T-helper 1 cell treated with Interleukin-12 subunit alpha and Interleukin-12 subunit beta and Interleukin-4 antibody, amounts not matched to agents 30 ng/mL and 1 ng/mL, for 36 hours (primary cell): Measurements from ENCODE around the gene MTHFR. TPM values are rescaled to one million over a fixed set of nuclear protein-coding genes. Genes with fewer than 3 reads are reported as not detected.

Experiments
- intact Hi-C: fragments of 100-400 bp; cut with micrococcal nuclease; formaldehyde crosslinking; loops from one replicate; pipeline ENCODE4 v1.15.1; 2024
- total RNA-seq: library from RNA; stranded (reverse); gene quantifications from 2 replicates; pipeline ENCODE4 v1.2.3, GENCODE V29; 2022

Gene MTHFR
- total RNA-seq, 1 donor from 2014 or later = 34.9 TPM

DNA sequence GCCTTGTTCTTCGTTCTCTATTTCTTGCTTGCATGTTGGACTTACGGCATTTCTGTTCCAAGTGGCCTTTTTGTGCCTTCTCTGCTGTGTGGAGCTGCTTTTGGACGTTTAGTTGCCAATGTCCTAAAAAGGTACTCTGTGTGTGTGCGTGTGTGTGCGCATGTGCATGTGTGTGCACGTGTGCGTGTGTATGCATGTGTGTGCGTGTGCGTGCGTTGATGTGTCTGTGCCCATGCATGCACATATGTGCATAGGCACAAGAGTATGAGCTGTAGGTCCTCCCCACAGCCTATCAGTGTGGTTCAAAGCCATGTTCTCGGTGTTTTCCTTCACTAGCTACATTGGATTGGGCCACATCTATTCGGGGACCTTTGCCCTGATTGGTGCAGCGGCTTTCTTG, 28.1 kb upstream of the MTHFR start:
- intact Hi-C loops = no loop called here

DNA sequence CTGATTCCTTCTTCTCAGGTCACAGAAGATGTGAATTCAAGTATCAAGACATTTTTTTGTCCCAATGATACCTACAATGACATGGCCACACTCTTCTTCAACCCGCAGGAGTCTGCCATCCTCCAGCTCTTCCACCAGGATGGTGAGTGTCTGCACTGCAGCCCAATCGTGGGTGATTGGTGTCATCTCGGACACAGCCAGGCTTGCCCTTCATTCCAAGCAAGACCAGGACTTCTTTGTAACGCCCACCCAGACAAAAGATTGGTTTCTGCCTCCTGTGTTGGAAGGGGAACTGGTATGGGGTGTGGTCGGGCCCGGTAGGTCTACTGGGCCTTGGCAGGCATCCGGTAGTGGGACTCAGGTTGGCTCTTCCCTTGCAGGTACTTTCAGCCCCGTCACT, 27.7 kb upstream of the MTHFR start:
- intact Hi-C loops = no loop called here

DNA sequence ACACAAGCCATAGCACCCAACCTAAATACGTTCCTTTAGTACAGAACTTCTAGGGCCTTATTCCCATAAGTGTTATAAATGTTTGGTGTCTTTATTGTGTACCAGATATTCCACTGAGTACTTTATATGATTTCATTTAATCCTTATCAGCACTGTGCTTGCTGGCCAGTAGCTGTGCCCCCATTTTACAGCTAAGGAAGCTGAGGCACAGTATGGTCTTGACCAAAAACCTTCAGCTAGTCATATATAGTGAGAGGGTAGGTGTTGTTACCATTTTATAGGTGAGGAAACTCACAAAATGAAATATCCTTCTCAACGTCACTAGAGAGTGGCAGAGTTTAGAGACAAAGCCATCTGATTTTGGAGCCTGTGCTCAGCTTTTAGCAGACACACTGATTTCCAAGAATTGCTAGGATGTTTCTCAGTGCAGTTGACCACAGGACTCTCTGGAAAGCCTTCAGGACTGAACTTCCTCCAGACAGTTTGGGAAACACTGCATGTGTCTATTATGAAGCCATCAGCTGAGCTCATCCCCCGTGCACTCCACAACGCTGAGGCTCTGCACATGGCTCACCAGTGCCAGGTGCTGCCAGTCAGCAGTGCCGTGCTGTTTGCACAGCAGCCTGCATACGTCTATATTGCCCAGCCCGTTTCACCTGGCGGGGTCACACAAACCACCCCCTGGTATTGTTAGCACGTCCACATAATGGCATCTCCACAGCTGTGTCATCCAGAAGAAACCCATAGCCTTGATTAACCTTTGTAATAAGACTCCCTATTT, 26.4 kb upstream of the MTHFR start:
- intact Hi-C loops = no loop called here

DNA sequence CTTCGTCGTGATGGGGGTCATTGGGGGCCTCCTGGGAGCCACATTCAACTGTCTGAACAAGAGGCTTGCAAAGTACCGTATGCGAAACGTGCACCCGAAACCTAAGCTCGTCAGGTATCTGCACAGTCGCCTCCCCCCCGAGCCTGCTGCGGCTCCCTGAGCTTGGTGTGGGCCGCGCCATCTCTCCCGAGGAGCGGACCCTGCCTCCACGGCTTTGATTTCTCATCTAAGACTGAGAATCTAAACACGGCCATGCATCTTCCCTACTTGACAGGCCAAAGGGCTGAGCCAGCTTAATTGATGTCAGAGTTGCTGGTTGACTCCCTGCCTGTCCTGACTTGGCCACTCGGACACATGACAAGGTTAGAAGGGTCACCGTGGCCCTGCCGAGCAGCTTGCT, 22.7 kb upstream of the MTHFR start:
- intact Hi-C loops = no loop called here

DNA sequence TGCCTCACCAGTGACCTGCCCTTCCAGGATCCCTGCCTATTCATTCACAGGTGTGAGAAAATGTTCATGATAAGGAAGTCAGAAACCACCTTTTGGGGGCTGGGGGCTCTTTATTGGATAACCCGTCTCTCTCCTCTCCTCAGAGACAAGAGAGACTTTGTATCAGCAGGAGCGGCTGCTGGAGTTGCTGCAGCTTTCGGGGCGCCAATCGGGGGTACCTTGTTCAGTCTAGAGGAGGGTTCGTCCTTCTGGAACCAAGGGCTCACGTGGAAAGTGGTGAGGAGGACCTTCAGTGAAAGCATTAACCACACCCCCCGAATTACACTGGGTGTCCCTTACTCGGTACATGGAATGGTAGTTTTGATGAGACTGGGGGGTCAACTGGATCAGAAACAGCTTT, 21.2 kb upstream of the MTHFR start:
- intact Hi-C loops = no loop called here

DNA sequence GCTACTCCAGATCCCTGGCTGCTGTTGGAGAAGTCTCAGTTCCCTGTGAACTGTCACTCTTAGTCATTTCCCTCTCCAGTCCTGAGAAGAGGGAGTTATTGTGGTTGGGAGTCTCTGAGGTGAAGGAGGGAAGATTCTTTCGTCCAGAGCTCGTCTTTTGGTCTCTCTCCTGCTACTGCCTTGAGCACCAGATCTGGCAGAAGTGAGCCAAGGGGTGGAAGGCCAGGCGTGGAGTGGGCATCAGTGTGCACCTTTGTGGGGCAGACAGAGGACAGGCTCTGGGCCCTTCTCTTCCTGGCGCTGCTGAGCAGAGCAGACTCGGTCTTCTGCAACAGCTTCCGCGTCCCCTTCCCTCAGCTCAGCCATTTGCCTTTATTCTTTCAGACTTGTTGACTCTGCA, 19.4 kb upstream of the MTHFR start:
- intact Hi-C loops = no loop called here

DNA sequence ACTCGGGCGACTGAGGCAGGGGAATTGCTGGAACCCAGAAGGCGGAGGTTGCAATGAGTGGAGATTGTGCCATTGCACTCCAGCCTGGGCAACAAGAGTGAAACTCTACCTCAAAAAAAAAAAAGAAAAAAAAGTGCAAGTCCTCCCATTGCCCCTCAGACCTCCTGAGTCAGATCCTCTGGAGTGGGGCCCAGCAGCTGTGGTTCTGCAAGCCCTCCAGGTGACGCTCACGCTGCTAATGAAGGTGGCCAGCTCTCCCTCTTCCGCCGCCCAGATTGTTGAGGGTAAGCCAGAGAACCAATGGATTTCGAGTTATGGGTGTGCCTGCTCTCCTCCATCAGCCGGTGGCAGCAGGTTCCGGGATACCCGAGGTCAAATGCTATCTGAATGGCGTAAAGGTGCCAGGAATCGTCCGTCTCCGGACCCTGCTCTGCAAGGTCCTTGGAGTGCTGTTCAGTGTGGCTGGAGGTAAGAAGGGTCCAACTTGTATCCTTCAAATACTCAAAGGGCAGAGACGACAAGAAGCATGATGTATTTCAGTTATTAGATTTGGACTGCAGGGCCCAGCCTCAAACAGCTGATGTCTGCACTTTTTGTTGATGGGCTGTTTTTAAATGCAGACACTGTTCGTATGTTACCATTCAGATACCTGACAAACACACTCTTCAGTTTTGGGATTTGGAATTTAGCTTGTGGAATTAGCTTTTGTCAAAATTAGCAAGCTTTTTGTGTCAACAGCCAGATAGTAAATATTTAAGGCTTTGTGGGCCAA, 17.8 kb upstream of the MTHFR start:
- intact Hi-C loops = no loop called here

DNA sequence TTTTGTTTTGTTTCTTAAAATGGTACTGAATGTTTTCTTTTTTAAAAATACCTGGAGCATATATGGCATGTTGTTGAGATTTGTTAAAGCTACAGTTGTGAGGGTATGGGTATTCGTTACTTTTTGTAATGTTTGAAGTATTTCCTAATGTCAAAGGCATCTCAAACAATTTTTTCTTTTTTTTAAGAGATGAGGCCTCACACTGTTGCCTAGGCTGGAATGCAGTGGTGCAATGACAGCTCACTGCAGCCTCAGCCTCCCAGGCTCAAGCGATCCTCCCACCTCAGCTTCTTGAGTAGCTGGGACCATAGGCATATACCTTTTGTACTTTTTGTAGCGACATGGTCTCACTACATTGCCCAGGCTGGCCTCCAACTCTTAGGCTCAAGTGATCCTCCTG, 16.3 kb upstream of the MTHFR start:
- intact Hi-C loops = no loop called here

DNA sequence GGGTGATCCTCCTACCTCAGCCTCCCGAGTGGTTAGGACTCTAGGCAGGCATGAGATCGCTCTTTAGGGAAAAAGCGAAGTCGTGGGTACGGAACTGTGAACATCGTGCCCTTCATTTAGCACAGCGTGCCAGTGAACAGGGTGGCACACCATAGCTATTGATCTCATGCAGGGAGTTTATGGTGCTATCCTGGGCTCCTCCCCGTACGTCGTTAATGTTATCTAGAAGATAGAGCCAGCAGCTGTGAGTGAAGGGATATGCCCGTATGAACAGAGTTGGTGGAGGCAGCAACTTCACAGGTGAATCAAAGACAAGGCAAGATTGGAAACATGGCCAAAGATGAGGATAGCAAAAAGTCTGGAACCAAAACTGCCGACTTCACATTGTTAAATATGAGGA, 11.4 kb upstream of the MTHFR start:
- intact Hi-C loops = no loop called here

DNA sequence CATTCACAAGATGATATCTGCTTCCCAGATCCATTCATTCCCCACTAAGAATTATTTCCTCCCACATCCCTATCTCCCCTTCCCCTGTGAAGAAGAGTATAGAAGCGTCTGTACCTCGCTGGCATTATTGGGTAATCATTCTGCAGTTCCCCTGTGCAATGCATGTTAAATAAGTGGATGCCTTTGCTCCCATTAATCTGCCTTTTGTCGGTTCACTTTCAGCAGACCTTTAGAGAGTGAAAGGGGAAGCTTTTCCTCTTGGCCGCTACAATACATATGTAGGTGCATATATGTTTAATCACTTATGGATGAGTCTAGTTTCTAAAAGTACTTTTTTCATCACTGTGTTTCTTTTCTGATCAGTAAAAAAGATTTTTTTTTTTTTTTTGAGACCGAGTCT, 7.3 kb upstream of the MTHFR start:
- intact Hi-C loops = no loop called here

DNA sequence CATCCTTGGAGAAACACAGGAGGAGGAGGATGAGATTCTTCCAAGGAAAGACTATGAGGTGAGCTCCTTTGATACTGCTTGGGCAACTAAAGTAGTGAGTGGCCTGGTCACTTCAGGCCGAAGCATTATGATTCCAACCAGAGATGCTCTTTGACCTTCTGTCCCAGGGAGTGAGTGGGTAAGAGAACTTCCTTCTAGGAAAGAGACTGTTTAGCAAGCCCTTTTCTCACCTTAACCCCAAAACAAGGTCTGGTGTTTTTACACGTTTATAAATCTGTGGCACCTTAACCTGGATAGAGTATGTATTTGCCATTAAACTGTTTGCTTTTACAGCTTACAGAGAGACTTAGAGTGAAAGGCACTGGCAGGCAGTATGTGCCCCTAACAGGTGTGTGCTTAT, 1.4 kb upstream of the MTHFR start:
- intact Hi-C loops = loop anchor here (2.0 kb wide), 2 partner anchors 152 to 746 kb away; partner anchors contain the start of genes FBXO2, FBXO44 and SRM

DNA sequence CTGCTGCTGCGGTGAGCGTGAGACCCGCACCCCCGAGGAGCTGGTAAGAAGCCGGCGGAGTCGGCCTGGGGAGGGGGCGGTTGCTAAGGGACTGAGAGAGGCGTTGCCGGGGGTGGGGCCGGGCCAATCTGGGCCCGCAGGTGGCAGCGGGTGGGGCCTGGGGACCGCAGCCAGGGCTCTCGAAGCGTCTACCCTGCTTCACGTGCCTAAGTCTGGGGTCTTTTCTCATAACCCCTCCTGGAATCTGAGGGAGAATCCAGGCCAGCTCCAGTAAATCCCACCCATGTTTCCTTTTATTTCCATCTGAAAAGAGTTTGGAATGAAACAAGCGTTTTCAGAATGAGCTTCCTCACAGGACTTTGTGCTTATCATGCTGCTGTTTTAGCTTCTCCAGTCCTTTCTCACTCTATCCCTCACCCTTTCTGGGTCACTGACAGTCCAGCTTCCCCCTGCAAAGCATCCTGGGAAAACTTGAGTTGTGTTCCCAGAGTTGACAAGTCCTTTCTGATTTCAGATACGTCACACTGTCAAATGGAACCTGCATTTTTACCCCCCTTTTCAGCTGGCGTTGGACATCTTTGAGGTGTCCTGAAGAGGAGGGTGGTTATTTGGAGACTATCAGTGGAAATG, 658 bp upstream of the MTHFR start:
- intact Hi-C loops = loop anchor here (1.0 to 2.0 kb wide), 8 partner anchors 70 to 746 kb away; partner anchors contain the start of genes AGTRAP, FBXO2, FBXO44 and KIAA2013

DNA sequence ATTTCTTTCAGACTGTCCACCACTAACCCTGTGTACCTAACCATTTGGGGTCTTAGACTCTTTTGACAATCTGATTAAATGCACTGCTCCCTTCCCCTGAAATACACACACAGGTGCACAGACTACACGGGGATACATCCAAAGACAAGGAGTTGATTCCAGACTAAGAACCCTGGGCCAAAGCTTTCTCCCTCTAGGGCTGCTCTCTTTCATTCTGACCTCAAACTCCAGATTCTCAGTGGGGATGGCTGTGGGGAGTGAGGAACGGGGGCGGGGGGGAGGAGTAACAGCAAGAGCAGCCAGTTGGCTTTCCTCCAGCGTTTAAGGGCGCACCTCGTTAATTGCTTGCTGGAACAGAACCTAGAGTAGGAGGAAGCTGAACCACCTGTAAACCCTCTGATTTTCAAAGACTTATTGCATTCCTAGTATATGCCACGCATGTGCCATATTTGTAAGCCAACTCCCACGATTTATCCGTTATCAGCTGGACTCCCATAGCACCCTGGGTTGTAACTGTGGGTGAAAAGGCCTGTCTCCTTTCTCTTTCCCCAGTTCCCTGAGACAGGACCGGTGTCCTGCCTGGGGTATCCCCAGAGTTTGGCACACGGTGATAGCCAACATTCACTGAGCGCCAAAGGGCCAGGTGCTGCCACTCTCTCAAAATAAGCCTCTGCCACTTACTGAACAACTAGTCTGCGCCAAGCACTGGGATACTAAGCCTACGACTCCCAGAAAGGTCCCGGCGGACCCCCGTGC, 920 bp downstream of the MTHFR start:
- intact Hi-C loops = loop anchor here (1.0 kb wide), 1 partner anchor 124 kb away; the partner anchor contains the start of gene MAD2L2

DNA sequence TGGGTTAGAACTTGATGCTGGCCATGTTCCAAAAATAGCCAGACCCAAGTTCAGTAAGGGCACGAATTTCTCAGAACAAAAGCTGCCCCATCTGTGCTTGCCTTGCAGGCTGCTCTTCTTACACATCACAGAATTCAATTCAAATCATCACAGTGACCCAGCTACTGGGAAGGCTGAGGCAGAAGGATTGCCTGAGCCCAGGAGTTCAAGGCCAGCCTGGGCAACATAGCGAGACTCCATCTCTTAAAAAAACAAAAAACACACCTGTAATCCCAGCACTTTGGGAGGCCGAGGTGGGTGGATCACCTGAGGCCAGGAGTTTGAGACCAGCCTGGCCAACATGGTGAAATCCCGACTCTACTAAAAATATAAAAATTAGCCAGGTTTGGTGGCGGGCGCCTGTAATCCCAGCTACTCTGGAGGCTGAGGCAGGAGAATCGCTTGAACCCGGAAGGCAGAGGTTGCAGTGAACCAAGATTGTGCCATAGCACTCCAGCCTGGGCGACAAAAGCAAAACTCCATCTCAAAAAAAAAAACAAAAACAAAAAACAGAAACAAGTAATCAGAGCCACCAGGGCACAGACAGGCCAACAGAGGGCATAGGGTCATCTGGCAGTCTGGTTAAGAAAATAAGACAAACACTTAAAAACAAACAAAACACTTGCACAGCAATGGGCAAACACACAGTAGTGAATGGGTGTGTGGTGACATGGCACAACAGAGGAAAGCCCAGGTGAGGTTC, 1.7 kb downstream of the MTHFR start:
- intact Hi-C loops = loop anchor here (2.0 kb wide), 1 partner anchor 791 kb away; the partner anchor contains the start of gene TARDBP

DNA sequence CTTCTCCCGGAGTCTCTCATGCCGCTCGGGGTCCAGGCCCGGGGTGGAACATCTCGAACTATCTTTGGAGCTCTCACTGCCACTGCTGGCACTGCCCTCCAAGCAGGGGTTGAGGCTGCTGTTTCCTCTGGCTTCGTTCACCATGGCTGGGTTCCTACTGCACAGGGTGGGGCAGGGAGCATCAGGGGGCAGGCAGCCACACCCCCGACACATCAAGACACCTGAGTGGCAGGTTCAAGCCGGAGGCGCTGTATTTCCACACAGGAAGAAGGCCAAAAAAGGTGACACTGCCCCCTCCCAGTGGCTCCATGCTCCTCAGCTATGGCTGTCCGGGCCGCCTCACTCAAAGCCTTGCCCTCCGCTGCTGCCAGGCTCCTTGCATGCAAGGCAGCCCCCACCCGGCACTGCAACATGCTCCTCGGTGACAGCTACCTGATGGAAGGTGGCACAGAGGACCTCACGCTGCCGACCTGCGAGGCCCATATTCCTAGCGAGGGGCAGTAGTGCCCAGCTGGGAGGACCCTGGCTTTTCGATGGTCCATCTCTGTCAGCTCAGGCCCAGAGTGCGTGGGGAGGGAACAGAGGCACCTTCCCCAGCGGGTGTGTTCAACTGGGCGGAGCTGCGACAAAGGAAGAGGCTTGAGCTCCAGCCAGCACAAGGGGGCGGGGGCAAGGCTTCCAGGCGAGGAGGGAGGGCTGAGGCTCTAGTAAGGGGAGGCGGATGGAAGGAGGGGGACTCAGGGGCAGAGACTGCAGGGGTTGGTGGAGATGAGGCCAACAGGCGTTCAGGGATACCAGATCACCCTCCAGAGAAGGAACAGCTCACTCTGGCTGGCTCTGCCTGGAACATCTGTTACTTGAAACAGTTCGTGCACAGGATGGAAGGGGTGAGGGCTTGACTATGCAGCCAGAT, 2.5 kb downstream of the MTHFR start:
- intact Hi-C loops = loop anchor here (2.0 kb wide), 1 partner anchor 790 kb away; the partner anchor contains the start of gene TARDBP

DNA sequence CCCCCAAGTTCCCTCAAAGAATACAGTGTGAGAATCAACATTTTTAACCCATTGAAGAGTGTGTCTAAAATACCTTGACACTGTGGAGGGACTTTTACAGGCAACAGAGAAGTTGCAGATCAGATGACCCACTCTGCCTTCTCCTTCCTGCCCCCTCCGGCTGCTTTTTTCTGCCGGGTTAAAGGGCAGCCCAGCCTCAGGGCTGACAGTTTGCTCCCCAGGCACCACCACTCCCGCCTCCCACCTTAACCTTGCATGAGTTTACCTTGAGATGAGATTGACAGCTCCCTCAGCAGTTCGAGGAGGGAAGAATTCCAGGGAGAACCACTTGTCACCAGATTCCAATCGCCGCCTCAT, 3.2 kb downstream of the MTHFR start:
- intact Hi-C loops = loop anchor here (2.0 kb wide), 1 partner anchor 790 kb away; the partner anchor contains the start of gene TARDBP

DNA sequence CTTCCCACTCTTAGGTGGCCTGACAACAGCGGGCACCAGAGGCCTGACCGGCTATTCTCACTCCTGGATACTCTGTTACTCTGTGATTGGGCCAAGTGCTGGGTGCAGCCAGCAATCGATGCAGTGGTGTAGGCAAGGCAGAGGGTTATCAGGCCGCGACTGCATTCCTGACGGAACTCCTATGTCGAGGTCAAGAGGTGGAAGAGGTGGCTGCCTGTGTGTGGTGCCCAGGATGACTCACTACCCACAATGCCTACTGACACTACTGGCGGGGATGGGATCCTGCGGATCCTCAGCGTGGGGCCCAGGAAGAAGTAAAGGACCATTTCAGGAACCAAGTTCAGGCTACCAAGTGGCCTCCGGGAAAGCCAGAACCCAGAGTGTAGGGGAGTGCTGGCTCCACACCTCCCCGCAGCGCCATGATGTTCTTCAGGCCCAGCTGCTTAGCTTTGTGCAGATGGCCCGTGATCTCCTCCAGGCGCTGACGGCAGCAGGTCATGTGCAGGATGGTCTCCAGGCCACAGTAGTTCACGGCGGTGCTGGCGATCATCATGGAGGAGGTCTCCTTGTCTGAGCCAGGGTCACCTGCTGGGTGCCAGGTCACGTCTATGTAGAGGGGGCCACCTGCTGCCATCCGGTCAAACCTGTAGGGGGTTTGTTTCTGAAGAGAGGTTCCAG, 4.9 kb downstream of the MTHFR start:
- intact Hi-C loops = no loop called here

DNA sequence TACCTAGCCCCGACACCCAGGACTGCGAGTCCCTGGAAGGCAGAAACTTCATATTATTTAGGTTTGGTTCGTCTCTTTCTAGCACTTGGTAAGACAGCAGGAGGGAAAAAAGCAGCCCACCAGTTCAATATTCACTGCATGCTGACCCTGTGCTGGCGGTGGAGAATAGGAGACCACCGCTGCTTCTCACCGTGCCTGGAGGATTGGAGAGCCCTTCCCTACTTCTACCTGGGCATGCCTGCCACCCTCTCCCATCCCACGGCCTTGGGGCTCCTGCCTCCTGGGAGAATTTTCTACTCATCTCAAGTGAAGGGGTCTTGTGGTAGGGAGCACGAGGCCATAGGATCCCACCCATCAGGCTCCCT, 5.4 kb downstream of the MTHFR start:
- intact Hi-C loops = no loop called here

DNA sequence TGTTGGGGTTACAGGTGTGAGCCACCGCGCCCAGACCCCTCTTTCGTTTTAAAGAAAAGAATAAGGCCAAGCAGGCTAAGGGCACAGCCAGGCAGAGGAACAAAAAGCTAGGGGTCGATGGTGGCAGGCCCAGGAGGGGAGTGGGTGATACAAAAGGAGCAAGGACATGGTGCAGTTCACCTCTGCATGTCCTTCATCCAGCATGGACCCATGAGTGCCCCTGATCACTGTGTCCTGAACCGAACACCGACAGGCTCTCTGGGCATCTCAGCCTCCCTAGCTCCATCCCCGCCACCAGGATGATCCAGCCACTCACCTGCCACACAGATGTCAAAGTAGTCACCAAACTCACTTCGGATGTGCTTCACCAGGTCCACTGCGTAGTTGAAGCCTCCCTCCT, 5.9 kb downstream of the MTHFR start:
- intact Hi-C loops = no loop called here
